ENCODE measurements around the gene PALS2. TPM values are rescaled to one million over a fixed set of nuclear protein-coding genes. Genes with fewer than 3 reads are reported as not detected.

PALS2 gene
- polyA plus RNA-seq, 4 donors: 6.8 to 12.3 (median 10.3) TPM

- no peak for DNase-seq (ENCODE audit: low read depth in 4 of 4, low spot score in 3 of 4)
Observed at GRCh38 chr7:24582166-24582565, 8.9 kb downstream of the PALS2 start.

GRCh38 chr7:24587853-24588252 lies 14.6 kb downstream of the PALS2 start:
- DNase-seq (ENCODE audit: low read depth in 4 of 4, low spot score in 3 of 4): no peak

GRCh38 chr7:24591152-24591551 lies 17.9 kb downstream of the PALS2 start:
- DNase-seq (ENCODE audit: low read depth in 4 of 4, low spot score in 3 of 4): no peak

GRCh38 chr7:24595671-24596418 lies 22.6 kb downstream of the PALS2 start:
- DNase-seq (ENCODE audit: low read depth in 4 of 4, low spot score in 3 of 4): no peak

- DNase-seq (ENCODE audit: low read depth in 4 of 4, low spot score in 3 of 4): no peak
Observed at GRCh38 chr7:24597014-24597413, 23.8 kb downstream of the PALS2 start.

GRCh38 chr7:24601600-24601999 lies 28.3 kb downstream of the PALS2 start:
- no peak for DNase-seq (ENCODE audit: low read depth in 4 of 4, low spot score in 3 of 4)

- DNase-seq (ENCODE audit: low read depth in 4 of 4, low spot score in 3 of 4): no peak
Observed at GRCh38 chr7:24602860-24603456, 29.7 kb downstream of the PALS2 start.

- no peak for DNase-seq (ENCODE audit: low read depth in 4 of 4, low spot score in 3 of 4)
Observed at GRCh38 chr7:24604630-24605029, 31.4 kb downstream of the PALS2 start.

GRCh38 chr7:24608504-24608903 lies 35.3 kb downstream of the PALS2 start:
- DNase-seq (ENCODE audit: low read depth in 4 of 4, low spot score in 3 of 4): no peak

- DNase-seq (ENCODE audit: low read depth in 4 of 4, low spot score in 3 of 4): no peak
Observed at GRCh38 chr7:24609059-24609458, 35.8 kb downstream of the PALS2 start.

- no peak for DNase-seq (ENCODE audit: low read depth in 4 of 4, low spot score in 3 of 4)
Observed at GRCh38 chr7:24609570-24609969, 36.3 kb downstream of the PALS2 start.

- DNase-seq (ENCODE audit: low read depth in 4 of 4, low spot score in 3 of 4): no peak
Observed at GRCh38 chr7:24611130-24611529, 37.9 kb downstream of the PALS2 start.

GRCh38 chr7:24617957-24618616 lies 44.8 kb downstream of the PALS2 start:
- DNase-seq (ENCODE audit: low read depth in 4 of 4, low spot score in 3 of 4): no peak

GRCh38 chr7:24619978-24620377 lies 46.7 kb downstream of the PALS2 start:
- no peak for DNase-seq (ENCODE audit: low read depth in 4 of 4, low spot score in 3 of 4)

GRCh38 chr7:24622646-24623182 lies 49.5 kb downstream of the PALS2 start:
- DNase-seq (ENCODE audit: low read depth in 4 of 4, low spot score in 3 of 4): no peak

Other genes starting within 250 kb of the PALS2 start
- gene GSDME, start 184.0 kb downstream of the PALS2 start, polyA plus RNA-seq (ENCODE audit: insufficient read length in 4 of 4): 10 to 100 TPM; 10.4 to 15.1 (median 14.4) TPM